ENCODE measurements around the gene MBD3L5. TPM values are rescaled to one million over a fixed set of nuclear protein-coding genes. Genes with fewer than 3 reads are reported as not detected.

The MBD3L5 gene
- total and polyA plus RNA-seq, 2 donors (not counting 3 experiments of a cell fraction or from before 2014, with no cell fraction given) = not detected

- Histone ChIP-seq H3K27ac (ENCODE audit: insufficient read depth, low read depth, low read length) (no peak overlapping the region), H3K9me3 (replicated peaks; ENCODE audit: control insufficient read depth, insufficient read depth, low read length) (no peaks in the 10 kb centered on the region), H3K9ac (replicated peaks; ENCODE audit: extremely low read depth, insufficient read depth, low read length) (no peak overlapping the region), H3K4me1 (ENCODE audit: control insufficient read depth, extremely low read depth, insufficient read depth, low read length) (no peaks in the 10 kb centered on the region), H3K4me2 (ENCODE audit: insufficient read depth, low read length) (no peak overlapping the region), H3K4me3 (replicated peaks in 1 of 3; ENCODE audit: insufficient read depth in 1 of 3, low read depth in 1 of 3, low read length in 3 of 3) (no peak overlapping the region), H4K20me1 (replicated peaks; ENCODE audit: control insufficient read depth, extremely low read depth, insufficient read depth, low read length) (no peaks in the 10 kb centered on the region), H3K9me1 (replicated peaks; ENCODE audit: control insufficient read depth, extremely low read depth, insufficient read depth, low read length) (no peaks in the 10 kb centered on the region), H3K27me3 (ENCODE audit: control insufficient read depth in 2 of 2, insufficient read depth in 2 of 2, low read length in 2 of 2) (no peaks in the 10 kb centered on the region), H3K36me3 (ENCODE audit: control insufficient read depth in 2 of 2, extremely low read depth in 1 of 2, insufficient read depth in 2 of 2, low read length in 2 of 2) (no peaks in the 10 kb centered on the region), H3K79me2 (ENCODE audit: control insufficient read depth, insufficient read depth, low read length) (no peaks in the 10 kb centered on the region), H2AFZ (ENCODE audit: low read depth, low read length) (no peak overlapping the region)
- CTCF ChIA-PET = no interaction called here
- BruUV-seq (replicated peaks) = no TSS peak
- FAIRE-seq (no peak), DNase-seq (ENCODE audit: low read depth, low spot score) (no peak)
- intact Hi-C loops (cut with micrococcal nuclease) = no loop called here
- TF ChIP-seq JUN (IDR thresholded peaks at IDR 0.05; ENCODE audit: borderline replicate concordance, insufficient read depth, insufficient read length, low read depth) (no peak), EZH2 (IDR thresholded peaks at IDR 0.05; ENCODE audit: borderline replicate concordance, low read depth, low read length, severe bottlenecking) (no peak), FOS (IDR thresholded peaks at IDR 0.05; ENCODE audit: borderline replicate concordance, insufficient read depth, low read length) (no peak), GATA2 (IDR thresholded peaks at IDR 0.05; ENCODE audit: insufficient read depth, insufficient read length, low read depth, low read length) (no peak), MYC (IDR thresholded peaks at IDR 0.05; ENCODE audit: low read depth, low read length) (no peak), POLR2AphosphoS5 (IDR thresholded peaks at IDR 0.05; ENCODE audit: insufficient read depth, low read depth, low read length) (no peak), MAX (IDR thresholded peaks at IDR 0.05; ENCODE audit: insufficient read depth, insufficient read length) (no peak), POLR2A (IDR thresholded peaks at IDR 0.05; ENCODE audit: low read depth, low read length) (no peak), CTCF (IDR thresholded peaks at IDR 0.05; ENCODE audit: extremely low read depth in 1 of 2, insufficient read depth in 1 of 2, low read depth in 1 of 2, low read length in 2 of 2) (no peak)
- POLR2A ChIA-PET = no interaction called here
- dilution Hi-C loops (cut with MboI; ENCODE audit: extremely low pct_ligation_motif_present, low sequenced_read_pairs) = no loop called here
Measured at GRCh38 chr19:6995054-6995453, 35.3 kb upstream of the MBD3L5 start.

All from endothelial cell of umbilical vein (primary cell).